Neural cell (in vitro differentiated cells): Measurements from ENCODE around the gene ACSS3. TPM values are rescaled to one million over a fixed set of nuclear protein-coding genes. Genes with fewer than 3 reads are reported as not detected.

Experiments
- H2AFZ ChIP-seq: fragments of 200-600, 300-800 bp; sonication (generic), shearing (Covaris generic); 2 replicates; pipeline ENCODE4 v1.6.0; 2014; ENCODE audit warnings: low read depth, mild to moderate bottlenecking, antibody characterized with exemption, low read length, moderate library complexity
- H3F3A ChIP-seq: fragments of 200-600 bp; shearing (Covaris generic); 2 replicates; pipeline ENCODE4 v1.6.1; 2016; ENCODE audit warnings: mild to moderate bottlenecking, moderate library complexity, mixed read lengths, antibody characterized with exemption, low read length; ENCODE audit not compliant: insufficient read depth, poor library complexity, severe bottlenecking
- H3K27ac ChIP-seq: fragments of 200-600, 300-800 bp; sonication (generic), shearing (Covaris generic); 2 replicates; pipeline ENCODE4 v1.5.1; 2014; ENCODE audit warnings: mild to moderate bottlenecking, low read length, moderate library complexity
- H3K27me3 ChIP-seq: fragments of 300-800, 200-600 bp; sonication (generic), shearing (Covaris generic); 2 replicates; pipeline ENCODE4 v1.6.0; 2014; ENCODE audit warnings: mild to moderate bottlenecking, low read depth, low read length, moderate library complexity; ENCODE audit not compliant: insufficient read depth
- H3K36me3 ChIP-seq: fragments of 300-800, 200-600 bp; sonication (generic), shearing (Covaris generic); 2 replicates; pipeline ENCODE4 v1.5.1; 2014; ENCODE audit warnings: mild to moderate bottlenecking, antibody characterized with exemption, low read length, moderate library complexity; ENCODE audit not compliant: insufficient read depth
- H3K4me2 ChIP-seq: fragments of 300-800, 200-600 bp; sonication (generic), shearing (Covaris generic); 2 replicates; pipeline ENCODE4 v1.6.0; 2014; ENCODE audit warnings: mild to moderate bottlenecking, low read length
- H3K4me3 ChIP-seq: fragments of 300-800, 200-600 bp; sonication (generic), shearing (Covaris generic); 2 replicates; pipeline ENCODE4 v1.5.1; 2014; ENCODE audit warnings: mild to moderate bottlenecking, low read length, moderate library complexity
- H3K79me2 ChIP-seq: fragments of 200-600 bp; shearing (Covaris generic); replicated peaks from 2 replicates; pipeline ENCODE4 v1.6.0; 2014; ENCODE audit warnings: mild to moderate bottlenecking, low read length, moderate library complexity; ENCODE audit not compliant: insufficient read depth
- H3K9ac ChIP-seq: fragments of 300-800, 200-600 bp; sonication (generic), shearing (Covaris generic); 2 replicates; pipeline ENCODE4 v1.6.1; 2016; ENCODE audit warnings: mild to moderate bottlenecking, low read length, mixed read lengths
- H3K9me2 ChIP-seq: fragments of 200-600 bp; shearing (Covaris generic); 2 replicates; pipeline ENCODE4 v1.6.1; 2016; ENCODE audit warnings: mild to moderate bottlenecking, low read length, mixed read lengths; ENCODE audit not compliant: insufficient read depth
- H3K9me3 ChIP-seq: fragments of 200-600, 300-800 bp; sonication (generic), shearing (Covaris generic); 2 replicates; pipeline ENCODE4 v1.6.1; 2016; ENCODE audit warnings: mild to moderate bottlenecking, mixed run types, low read length, moderate library complexity, mixed read lengths
- H4K20me1 ChIP-seq: fragments of 200-600 bp; shearing (Covaris generic); 2 replicates; pipeline ENCODE4 v1.6.1; 2016; ENCODE audit warnings: mild to moderate bottlenecking, mixed run types; ENCODE audit not compliant: insufficient read depth
- CTCF ChIP-seq: fragments of 450-650 bp; IDR thresholded peaks from 2 replicates; pipeline ENCODE4 v1.5.1; 2014; ENCODE audit warnings: antibody characterized with exemption, mild to moderate bottlenecking, moderate library complexity; ENCODE audit not compliant: poor library complexity, severe bottlenecking
- EP300 ChIP-seq: fragments of 450-650 bp; conservative IDR thresholded peaks from 2 replicates; pipeline ENCODE4 v1.6.1; 2014; ENCODE audit warnings: antibody characterized with exemption, mild to moderate bottlenecking, moderate library complexity; ENCODE audit not compliant: poor library complexity, severe bottlenecking
- EZH2 ChIP-seq: fragments of 200-600, 300-800 bp; shearing (Covaris generic), sonication (generic); IDR thresholded peaks from 2 replicates; pipeline ENCODE4 v1.6.1; 2014; ENCODE audit warnings: antibody characterized with exemption, low read length, borderline replicate concordance, mild to moderate bottlenecking; ENCODE audit not compliant: insufficient read depth, poor library complexity, severe bottlenecking
- MXI1 ChIP-seq: fragments of 450-650 bp; conservative IDR thresholded peaks from 2 replicates; pipeline ENCODE4 v1.6.1; 2014; ENCODE audit warnings: antibody characterized with exemption, mild to moderate bottlenecking; ENCODE audit not compliant: poor library complexity, severe bottlenecking
- POLR2AphosphoS5 ChIP-seq: IDR thresholded peaks from 2 replicates; pipeline ENCODE4 v1.6.1; 2012
- RAD21 ChIP-seq: fragments of 450-650 bp; conservative IDR thresholded peaks from 2 replicates; pipeline ENCODE4 v1.6.1; 2014; ENCODE audit warnings: antibody characterized with exemption, mild to moderate bottlenecking, moderate library complexity
- REST ChIP-seq: IDR thresholded peaks from 2 replicates; pipeline ENCODE4 v1.6.1; 2012; ENCODE audit warnings: borderline replicate concordance
- SMC3 ChIP-seq: fragments of 450-650 bp; conservative IDR thresholded peaks from 2 replicates; pipeline ENCODE4 v1.6.1; 2014; ENCODE audit warnings: antibody characterized with exemption, mild to moderate bottlenecking, moderate library complexity; ENCODE audit not compliant: poor library complexity
- TAF1 ChIP-seq: IDR thresholded peaks from 2 replicates; pipeline ENCODE4 v1.6.1; 2012; ENCODE audit warnings: low read depth
- polyA plus RNA-seq: library from polyadenylated mRNA; depleted of rRNA; stranded (reverse); fragments of >200 nt; gene quantifications from 2 replicates; pipeline ENCODE4 v1.2.3, GENCODE V29; 2014

ACSS3 gene
- polyA plus RNA-seq, 1 donor from 2014 or later = 0.31 TPM

GRCh38 chr12:81207664-81208063 lies 129.8 kb downstream of the ACSS3 start:
- Histone ChIP-seq H3K9ac (no peak overlapping the region), H3K27me3 (no peaks in the 10 kb centered on the region), H4K20me1 (no peaks in the 10 kb centered on the region), H3K36me3 (no peaks in the 10 kb centered on the region), H3K9me3 (no peaks in the 10 kb centered on the region), H2AFZ (no peak overlapping the region), H3K4me3 (no peak overlapping the region), H3F3A (peaks cover 3% of the 10 kb centered on the region), H3K4me2 (no peak overlapping the region), H3K79me2 (no peaks in the 10 kb centered on the region), H3K27ac (no peak overlapping the region), H3K9me2 (no peaks in the 10 kb centered on the region)
- TF ChIP-seq TAF1 = no peak

DNA sequence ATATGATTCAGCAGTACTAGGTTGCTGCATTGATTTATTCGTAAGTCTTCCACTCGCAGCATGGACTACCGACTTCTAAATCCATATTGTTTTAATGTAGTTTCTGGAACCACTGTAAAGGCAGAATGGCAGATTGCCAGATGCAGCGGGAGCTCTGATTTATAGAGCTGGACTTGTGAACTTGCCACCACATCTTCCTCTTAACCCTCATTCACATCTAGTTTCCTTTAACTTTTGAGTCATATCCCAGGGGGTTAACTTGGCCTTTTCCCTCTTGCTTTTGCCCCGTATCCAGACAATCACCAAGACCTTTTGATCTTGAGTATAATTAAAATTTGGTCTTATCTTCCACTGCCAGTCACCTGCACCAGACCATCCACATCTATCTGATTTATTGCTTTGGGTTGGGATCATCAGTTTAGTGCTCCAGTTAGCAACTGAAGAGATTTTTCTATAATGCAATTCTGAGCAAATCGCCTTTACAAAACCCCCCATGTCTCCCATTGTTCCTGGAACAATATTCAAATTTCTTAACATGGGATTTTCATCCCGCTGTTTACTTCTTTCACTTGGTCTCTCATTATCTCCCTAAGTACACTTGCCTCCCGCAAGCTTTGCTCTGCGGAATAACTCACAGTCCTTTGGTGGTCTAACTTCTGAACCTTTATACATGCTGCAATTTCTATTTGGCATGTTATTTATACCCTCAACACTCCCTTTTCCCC lies 130.5 kb downstream of the ACSS3 start:
- Histone ChIP-seq H3K9me2 (no peaks in the 10 kb centered on the region), H3K27me3 (no peaks in the 10 kb centered on the region), H3K9me3 (no peaks in the 10 kb centered on the region), H3K4me2 (no peak overlapping the region), H3K4me3 (no peak overlapping the region), H4K20me1 (no peaks in the 10 kb centered on the region), H3K36me3 (no peaks in the 10 kb centered on the region), H2AFZ (no peak overlapping the region), H3K9ac (no peak overlapping the region), H3K79me2 (no peaks in the 10 kb centered on the region), H3F3A (peaks cover 3% of the 10 kb centered on the region), H3K27ac (no peak overlapping the region)
- TF ChIP-seq RAD21 (no peak), EP300 (no peak), POLR2AphosphoS5 (no peak), EZH2 (no peak), REST (no peak), CTCF (no peak), SMC3 (no peak), MXI1 (no peak), TAF1 (no peak)
